Measurements from ENCODE around the gene ASPDH. TPM values are rescaled to one million over a fixed set of nuclear protein-coding genes. Genes with fewer than 3 reads are reported as not detected.

Gene ASPDH
- total RNA-seq, 1 experiment from 2014 or later: not detected

DNA sequence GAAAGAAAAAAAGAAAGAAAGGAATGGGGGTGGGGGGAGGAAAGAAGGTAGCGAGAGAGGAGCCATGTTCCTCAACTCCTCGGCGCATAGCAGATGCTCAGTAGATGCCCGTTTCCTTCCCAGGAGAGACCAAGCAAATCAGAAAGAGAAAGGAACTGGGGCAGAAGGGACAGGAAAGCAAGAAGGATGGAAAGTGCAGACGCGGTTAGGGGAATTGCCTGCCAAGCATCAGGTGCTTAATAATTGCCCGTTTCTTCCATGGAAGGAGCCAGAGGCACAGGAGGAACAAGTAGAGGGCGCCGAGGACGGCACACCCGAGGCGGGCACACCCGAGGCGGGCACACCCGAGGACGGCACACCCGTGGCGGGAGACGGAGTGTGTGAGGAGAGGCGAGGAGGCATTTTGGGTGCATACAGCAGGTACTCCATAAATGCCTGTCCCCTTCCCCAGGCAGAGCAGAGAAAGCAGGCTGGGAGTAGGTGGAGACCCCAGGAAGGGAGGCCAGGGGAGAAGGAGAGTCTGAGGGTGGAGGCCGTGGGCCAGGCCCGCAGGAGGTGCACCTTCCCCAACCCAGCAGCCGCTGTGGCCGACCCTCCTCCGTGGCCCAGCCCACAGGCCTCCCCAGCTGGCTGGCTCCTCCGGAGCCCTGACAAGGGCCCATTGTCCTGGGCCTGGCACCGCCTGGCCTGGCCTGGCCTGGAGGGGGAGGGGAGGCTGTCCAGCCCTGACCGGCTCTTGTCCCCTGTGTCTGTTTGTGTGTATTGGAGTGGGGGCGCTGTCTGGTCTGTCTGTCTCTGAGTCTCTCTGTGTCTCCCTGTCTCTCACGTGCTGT is 17.3 kb downstream of the ASPDH start:
- ChIA-PET POLR2A (no interaction called here), RAD21 (ENCODE audit: low non-redundant PET in 1 of 2, low total read pairs in 2 of 2, uncharacterized antibody in 2 of 2, unreplicated experiment in 2 of 2) (no interaction called here), CTCF (interaction anchor here (0.7 kb wide), 1 partner anchor 1187 kb away, joined by 3 read pairs; no protein-coding TSS in a partner anchor)
- TF ChIP-seq EZH2 (IDR thresholded peaks at IDR 0.05) (no peak), POLR2AphosphoS5 (IDR thresholded peaks at IDR 0.05; ENCODE audit: low read depth, low read length) (no peak), CBX3 (IDR thresholded peaks at IDR 0.05; ENCODE audit: low read depth) (no peak), TCF7L2 (IDR thresholded peaks at IDR 0.05; ENCODE audit: borderline replicate concordance, extremely low read depth, insufficient read depth, insufficient read length) (no peak), SIN3A (IDR thresholded peaks at IDR 0.05; ENCODE audit: low read depth) (no peak), EZH2phosphoT487 (IDR thresholded peaks at IDR 0.05; ENCODE audit: borderline replicate concordance) (no peak), FOSL1 (IDR thresholded peaks at IDR 0.05; ENCODE audit: low read depth) (no peak), JUND (IDR thresholded peaks at IDR 0.05) (no peak), RAD21 (IDR thresholded peaks at IDR 0.05; ENCODE audit: low read depth) (no peak), ELF1 (IDR thresholded peaks at IDR 0.05; ENCODE audit: borderline replicate concordance, low read depth) (no peak), SRF (IDR thresholded peaks at IDR 0.05; ENCODE audit: low read depth) (no peak)
- Histone ChIP-seq H3K27ac (ENCODE audit: low read depth, low read length) (no peak overlapping the region; the same call in 1 of the 2 replicates), H3K4me3 (replicated peaks in 1 of 2; ENCODE audit: low read depth in 1 of 2, low read length in 2 of 2) (no peak overlapping the region), H3K79me2 (ENCODE audit: insufficient read depth, low read length) (no peaks in the 10 kb centered on the region), H3K9me3 (ENCODE audit: control insufficient read depth in 1 of 2, insufficient read depth in 1 of 2, low read depth in 1 of 2, low read length in 2 of 2) (no peaks in the 10 kb centered on the region), H3K36me3 (ENCODE audit: control insufficient read depth in 1 of 2, insufficient read depth in 2 of 2, low read length in 2 of 2) (no peaks in the 10 kb centered on the region), H2AFZ (ENCODE audit: low read depth, low read length, poor library complexity, severe bottlenecking) (no peak overlapping the region), H3K4me1 (ENCODE audit: control insufficient read depth in 1 of 2, insufficient read depth in 2 of 2, low read length in 2 of 2) (peaks cover 10 to 27% of the 10 kb centered on the region in 2 experiments), H3K27me3 (ENCODE audit: insufficient read depth, low read length) (no peaks in the 10 kb centered on the region), H3K9ac (ENCODE audit: low read length) (no peak overlapping the region), H3K4me2 (ENCODE audit: low read length) (no peak overlapping the region), H4K20me1 (ENCODE audit: insufficient read depth) (no peaks in the 10 kb centered on the region), H3K9me2 (ENCODE audit: insufficient read depth) (no peaks in the 10 kb centered on the region)
- DNase-seq (ENCODE audit: low read depth, low spot score): no peak
- BruUV-seq (replicated peaks): no TSS peak
- intact Hi-C loops (cut with micrococcal nuclease): no loop called here
- ATAC-seq: peak; percentile 64
